Middle frontal gyrus (tissue), 1 donor: ENCODE data around the gene GRIK1.

Source experiments
- DNase-seq: peaks from one replicate; pipeline ENCODE4 v3.0.0-alpha.2; 2015; ENCODE audit warnings: low spot score; ENCODE audit errors: extremely low spot score

GRIK1 gene

GRCh38 chr21:29829564-29830275 is 110.1 kb downstream of the GRIK1 start:
- DNase-seq = no peak

DNA sequence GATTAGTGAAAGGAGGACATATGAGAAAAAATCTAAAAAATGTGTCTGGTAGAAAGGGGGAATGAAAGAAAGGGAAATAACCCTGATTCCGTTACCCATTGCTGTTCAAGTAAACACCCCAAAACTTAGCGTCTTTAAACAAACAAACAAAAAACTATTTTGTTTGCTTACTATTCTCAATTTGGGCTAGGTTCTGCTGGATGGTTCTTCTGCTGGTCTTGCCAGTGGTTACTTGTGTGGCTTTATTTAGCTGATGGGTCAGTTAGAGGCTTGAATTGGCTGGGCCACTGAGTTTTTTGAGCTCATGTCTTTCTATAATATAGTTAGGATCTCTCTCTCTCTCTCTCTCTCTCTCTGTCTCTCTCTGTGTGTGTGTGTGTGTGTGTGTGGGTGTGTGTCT is 112.1 kb downstream of the GRIK1 start:
- no peak for DNase-seq

DNA sequence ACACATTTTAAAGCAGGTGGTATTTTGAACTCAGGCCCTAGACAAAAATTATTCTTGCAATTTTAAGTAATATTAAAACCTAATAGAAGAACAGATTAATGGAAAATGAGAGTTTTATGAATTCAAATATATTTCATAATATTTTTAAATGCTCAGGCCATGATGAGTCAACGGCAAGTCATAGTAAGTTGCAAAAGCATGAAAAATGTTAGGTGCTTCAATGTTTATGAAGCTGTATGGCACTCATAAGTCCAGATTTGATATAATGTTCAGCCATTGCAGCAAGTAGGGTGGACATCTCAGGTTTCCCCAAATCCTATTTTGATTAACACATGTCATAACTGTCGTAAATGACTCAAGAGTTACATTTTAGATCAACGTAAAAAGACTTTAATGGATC is 112.6 kb downstream of the GRIK1 start:
- DNase-seq = no peak

GRCh38 chr21:29826386-29826785 is 113.4 kb downstream of the GRIK1 start:
- DNase-seq = no peak

DNA sequence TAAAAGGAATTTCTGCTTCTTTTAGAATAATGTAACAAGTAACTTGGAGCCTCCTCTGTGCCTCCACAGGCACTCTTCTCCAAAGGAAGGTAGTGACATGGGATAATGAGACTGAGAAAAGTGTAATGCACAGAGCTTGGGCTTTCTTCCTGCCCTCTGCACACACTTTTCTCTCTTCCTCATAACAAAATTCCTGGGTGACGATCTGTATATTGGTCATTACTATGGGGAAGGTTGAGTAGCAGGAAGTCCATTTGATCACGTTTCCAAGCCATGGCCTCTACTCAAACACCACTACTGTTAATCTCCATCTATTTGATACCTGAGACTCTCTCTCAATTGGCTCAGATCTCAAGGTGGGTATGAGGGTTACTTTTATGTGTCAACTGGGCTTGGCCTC is 113.9 kb downstream of the GRIK1 start:
- DNase-seq = no peak

GRCh38 chr21:29825345-29825744 is 114.5 kb downstream of the GRIK1 start:
- DNase-seq = no peak

DNA sequence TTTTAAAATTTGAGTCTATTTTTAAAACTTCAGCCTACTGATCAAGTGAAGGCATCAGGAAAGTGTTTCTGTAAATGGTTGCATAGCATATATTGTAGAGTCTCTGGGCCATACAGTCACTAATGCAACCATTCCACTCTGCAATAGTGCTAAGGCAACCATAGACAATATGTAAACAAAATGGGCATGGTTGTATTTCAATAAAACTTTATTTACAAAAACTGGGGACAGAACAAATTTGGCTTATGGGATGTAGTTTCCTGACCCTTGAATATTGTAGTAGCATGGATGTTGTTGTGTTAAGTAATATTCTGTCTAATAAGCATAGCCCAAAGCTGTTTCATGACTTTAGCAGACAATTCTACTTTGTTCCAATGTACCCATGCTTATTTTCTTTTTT is 117.7 kb downstream of the GRIK1 start:
- DNase-seq = no peak

- DNase-seq = no peak
Measured at GRCh38 chr21:29821230-29821629, 118.6 kb downstream of the GRIK1 start.

GRCh38 chr21:29819675-29820326 is 120.0 kb downstream of the GRIK1 start:
- no peak for DNase-seq

- DNase-seq = no peak
Measured at GRCh38 chr21:29818383-29818921, 121.3 kb downstream of the GRIK1 start.

DNA sequence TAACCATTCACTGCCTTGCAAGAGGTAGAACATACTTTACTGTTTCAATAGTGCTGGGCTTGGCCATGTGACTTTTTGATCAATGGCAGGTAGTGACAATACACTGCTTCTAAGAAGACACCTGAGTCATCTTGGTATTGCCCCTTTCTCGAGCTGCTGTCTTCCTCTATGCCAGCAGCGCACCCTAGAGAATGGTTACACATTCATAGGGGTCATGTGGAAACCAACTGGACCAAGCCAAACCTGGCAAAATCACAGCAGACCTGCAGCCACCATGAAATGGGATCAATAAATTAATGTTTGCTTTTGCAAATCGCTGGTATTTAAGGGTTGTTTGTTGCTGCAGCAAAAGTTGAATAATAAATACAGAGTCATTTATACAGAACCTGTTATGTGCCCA is 122.3 kb downstream of the GRIK1 start:
- no peak for DNase-seq

- no peak for DNase-seq
Measured at GRCh38 chr21:29812947-29813346, 126.8 kb downstream of the GRIK1 start.

- no peak for DNase-seq
Measured at GRCh38 chr21:29810871-29811270, 128.9 kb downstream of the GRIK1 start.

DNA sequence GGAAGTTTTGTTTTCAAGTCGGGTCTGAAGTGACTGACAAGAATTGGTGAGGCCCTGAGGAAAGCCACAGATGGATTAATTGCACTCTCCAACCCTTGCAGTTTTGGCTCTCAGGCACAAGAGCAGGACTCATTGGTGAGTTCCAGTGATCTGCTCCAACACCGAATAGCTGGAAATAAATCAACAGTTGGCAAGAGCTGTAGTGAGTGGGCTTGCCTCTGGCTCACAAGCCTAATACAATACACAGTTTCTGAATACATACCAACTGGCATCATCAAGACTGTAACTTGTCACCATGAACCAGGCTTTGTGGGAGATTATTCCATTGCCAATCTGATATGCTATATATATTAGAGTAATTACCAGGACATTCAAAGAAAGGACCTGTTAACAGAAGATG is 131.6 kb downstream of the GRIK1 start:
- no peak for DNase-seq

GRCh38 chr21:29805105-29805504 is 134.7 kb downstream of the GRIK1 start:
- no peak for DNase-seq

- no peak for DNase-seq
Measured at GRCh38 chr21:29803191-29803590, 136.6 kb downstream of the GRIK1 start.

GRCh38 chr21:29801122-29801521 is 138.7 kb downstream of the GRIK1 start:
- DNase-seq = no peak

- DNase-seq = no peak
Measured at GRCh38 chr21:29800056-29800455, 139.7 kb downstream of the GRIK1 start.

- no peak for DNase-seq
Measured at GRCh38 chr21:29798840-29799239, 141.0 kb downstream of the GRIK1 start.

DNA sequence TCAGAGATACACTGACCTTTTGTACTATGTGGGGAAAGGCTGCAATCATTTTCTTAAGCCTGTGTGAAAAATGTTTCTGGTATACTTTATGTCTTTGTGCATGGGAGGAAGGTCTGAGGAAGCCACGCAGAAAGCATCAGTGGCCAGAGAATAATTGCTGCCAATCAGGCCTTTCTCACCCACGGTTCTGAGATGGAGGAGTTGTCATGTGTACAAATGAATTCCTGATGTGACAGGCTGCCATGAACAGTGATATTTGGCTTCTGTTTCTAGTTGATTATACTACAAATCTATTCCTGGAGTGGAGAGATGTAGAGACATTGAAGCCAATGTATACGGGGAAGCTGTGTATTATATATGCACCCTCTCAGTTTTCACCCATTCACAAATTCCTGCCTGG is 142.6 kb downstream of the GRIK1 start:
- no peak for DNase-seq

GRCh38 chr21:29793712-29794111 is 146.1 kb downstream of the GRIK1 start:
- no peak for DNase-seq

- DNase-seq = no peak
Measured at GRCh38 chr21:29789393-29789792, 150.4 kb downstream of the GRIK1 start.

DNA sequence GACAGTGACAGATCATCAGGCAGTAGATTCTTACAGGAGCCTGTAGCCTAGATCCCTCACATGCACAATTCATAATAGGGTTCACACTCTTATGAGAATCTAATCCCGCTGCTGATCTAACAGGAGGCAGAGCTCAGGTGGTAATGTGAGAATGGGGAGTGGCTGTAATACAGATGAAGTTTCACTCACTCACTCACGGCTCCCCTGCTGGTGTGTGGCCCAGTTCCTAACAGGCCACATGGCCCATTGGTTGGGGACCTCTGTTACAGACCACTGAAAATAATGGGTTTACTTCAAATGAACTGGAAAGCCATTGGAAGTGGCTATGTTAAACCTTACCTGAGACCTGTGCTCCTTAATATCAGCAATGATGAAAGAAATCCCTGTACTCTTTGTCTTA is 151.0 kb downstream of the GRIK1 start:
- DNase-seq = no peak
